Measurements from ENCODE around the gene NPR1.

Gene NPR1

GRCh38 chr1:153678519-153679336 lies at the start of gene NPR1:
Gene NPR1, plus strand, starts transcription at chr1:153678688. Its CDS starts 421 bp downstream, at chr1:153679109.
- peak within 1 kb of the TSS; percentile 35 for H3K4me3 ChIP-seq (ENCODE audit: low read depth, low read length)
- no peak for DNase-seq (ENCODE audit: low read depth)
- 0 out of 2 replicates have a peak, but pooled peaks have one; percentile 1 for TF ChIP-seq CTCF (IDR thresholded peaks at IDR 0.05; ENCODE audit: control insufficient read depth, extremely low read depth, insufficient read depth)

GRCh38 chr1:153629343-153629665 lies 49.2 kb upstream of the NPR1 start:
- no peak for TF ChIP-seq CTCF (IDR thresholded peaks at IDR 0.05; ENCODE audit: control insufficient read depth, extremely low read depth, insufficient read depth)
- DNase-seq (ENCODE audit: low read depth): no peak
- no peak overlapping the region for H3K4me3 ChIP-seq (ENCODE audit: low read depth, low read length)

DNA sequence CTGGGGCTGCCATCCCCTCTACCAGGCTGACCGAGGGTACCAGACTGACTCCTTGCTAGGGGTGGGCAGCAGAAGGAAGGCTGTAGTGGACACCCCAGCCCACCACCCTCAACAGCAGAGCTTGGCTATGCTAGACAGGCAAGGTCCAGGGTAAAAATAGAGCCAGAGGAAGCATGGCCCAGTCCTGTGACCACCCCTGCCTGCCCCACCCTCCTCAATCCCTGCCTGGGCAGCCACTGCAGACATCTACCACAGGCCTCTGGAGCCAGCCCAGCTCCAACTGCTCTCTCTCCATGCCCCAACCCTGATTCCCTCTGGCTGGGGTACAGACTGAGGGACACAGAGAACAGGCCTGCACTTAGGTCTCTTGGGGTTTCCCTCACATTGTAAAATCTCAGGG lies 48.5 kb upstream of the NPR1 start:
- no peak for TF ChIP-seq CTCF (IDR thresholded peaks at IDR 0.05; ENCODE audit: control insufficient read depth, extremely low read depth, insufficient read depth)
- no peak overlapping the region for H3K4me3 ChIP-seq (ENCODE audit: low read depth, low read length)
- DNase-seq (ENCODE audit: low read depth): no peak

GRCh38 chr1:153630384-153630783 lies 48.1 kb upstream of the NPR1 start:
- no peak for DNase-seq (ENCODE audit: low read depth)

GRCh38 chr1:153631047-153632022 lies 47.2 kb upstream of the NPR1 start:
- TF ChIP-seq CTCF (IDR thresholded peaks at IDR 0.05; ENCODE audit: control insufficient read depth, extremely low read depth, insufficient read depth): no peak
- no peak for DNase-seq (ENCODE audit: low read depth)
- H3K4me3 ChIP-seq (ENCODE audit: low read depth, low read length): no peak overlapping the region

More at GRCh38 chr1:153630384-153630783, 48.1 kb upstream of the NPR1 start:
- H3K4me3 ChIP-seq (ENCODE audit: low read depth, low read length): no peak overlapping the region
- TF ChIP-seq CTCF (IDR thresholded peaks at IDR 0.05; ENCODE audit: control insufficient read depth, extremely low read depth, insufficient read depth): no peak

DNA sequence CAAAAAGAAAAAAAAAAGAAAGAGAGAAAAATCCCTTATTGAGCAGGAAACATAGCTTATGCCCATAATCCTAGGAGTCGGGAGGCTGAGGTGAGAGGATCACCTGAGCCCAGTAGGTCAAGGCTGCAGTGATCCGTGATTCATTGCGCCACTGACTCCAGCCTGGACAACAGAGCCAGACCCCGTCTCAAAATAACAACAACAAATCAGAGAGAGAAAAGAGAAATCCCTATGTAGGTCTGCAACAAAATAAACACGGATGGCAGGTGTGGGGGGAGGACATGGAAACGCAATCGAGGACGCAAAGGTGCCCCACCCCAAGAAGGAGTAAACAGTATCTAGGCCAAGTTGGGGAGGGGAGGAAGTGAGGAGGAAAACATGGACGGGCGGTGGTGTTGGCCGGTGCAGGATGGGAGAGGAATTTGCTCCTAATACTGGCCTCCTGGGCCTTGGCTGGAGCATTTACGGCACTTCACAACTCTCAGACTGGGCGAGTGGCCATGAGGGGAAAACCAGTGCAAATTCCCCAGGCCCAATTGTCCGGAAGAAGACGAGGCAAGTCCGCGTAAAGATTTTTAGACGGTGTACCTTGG lies 45.2 kb upstream of the NPR1 start:
- H3K4me3 ChIP-seq (ENCODE audit: low read depth, low read length): peak overlapping the region; percentile 97
- DNase-seq (ENCODE audit: low read depth): no peak

More for the DNA sequence above, 45.2 kb upstream of the NPR1 start:
- no peak for TF ChIP-seq CTCF (IDR thresholded peaks at IDR 0.05; ENCODE audit: control insufficient read depth, extremely low read depth, insufficient read depth)
